Activated T-helper 1 cell treated with anti-CD3 and anti-CD28 coated beads, Interleukin-2, amount 50 U/mL, for 16 hours (primary cell): ENCODE measurements around the gene TACC2.
"Not testable (repeated sequence)": the region's sequence is repeated elsewhere in the genome, so short reads cannot be mapped to it uniquely, and the experiment has no call there.

Experiments
- DNase-seq, 2 donors: peaks; one replicate each; pipeline ENCODE4 v3.0.0-alpha.2; 2020; ENCODE audit warnings: low read depth in 1 of 2, low spot score in 1 of 2

TACC2 gene

GRCh38 chr10:121983852-121984251 is 5.1 kb upstream of the TACC2 start:
- DNase-seq, result no peak

- no peak for DNase-seq
Observed at GRCh38 chr10:121984463-121984862, 4.5 kb upstream of the TACC2 start.

DNA sequence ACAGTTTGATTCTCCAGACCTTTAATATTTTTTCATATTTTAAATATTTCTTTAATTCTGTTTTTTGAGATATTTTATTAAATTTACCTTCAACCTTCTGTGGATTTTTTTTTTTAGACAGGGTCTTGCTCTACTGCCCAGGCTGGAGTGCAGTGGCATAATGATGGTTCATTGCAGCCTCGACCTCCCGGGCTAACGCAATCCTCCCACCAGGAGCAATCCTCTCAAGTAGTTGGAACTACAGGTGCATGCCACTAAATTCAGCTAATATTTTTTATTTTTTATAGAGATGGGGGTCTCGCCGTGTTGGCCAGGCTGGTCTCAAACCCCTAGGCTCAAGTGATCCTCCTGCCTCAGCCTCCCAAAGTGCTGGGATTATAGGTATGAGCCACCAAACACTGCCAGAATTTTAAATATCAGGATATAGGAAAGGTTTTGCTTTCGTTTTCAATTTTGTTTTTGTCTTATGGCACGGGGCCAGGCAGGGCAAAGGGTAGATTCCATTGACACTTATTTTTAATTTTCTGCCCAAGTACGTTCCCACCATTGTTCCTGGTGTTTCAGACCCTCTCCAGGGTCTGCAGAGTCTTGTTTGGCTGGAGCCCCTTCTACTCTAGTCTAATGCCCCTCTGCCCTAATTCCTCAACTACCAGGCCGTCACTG is 1.2 kb downstream of the TACC2 start:
- no peak for DNase-seq

- not testable (repeated sequence) for DNase-seq
Observed at GRCh38 chr10:121991727-121992126, 2.8 kb downstream of the TACC2 start.

- DNase-seq, result no peak
Observed at GRCh38 chr10:121994429-121994941, 5.5 kb downstream of the TACC2 start.

DNA sequence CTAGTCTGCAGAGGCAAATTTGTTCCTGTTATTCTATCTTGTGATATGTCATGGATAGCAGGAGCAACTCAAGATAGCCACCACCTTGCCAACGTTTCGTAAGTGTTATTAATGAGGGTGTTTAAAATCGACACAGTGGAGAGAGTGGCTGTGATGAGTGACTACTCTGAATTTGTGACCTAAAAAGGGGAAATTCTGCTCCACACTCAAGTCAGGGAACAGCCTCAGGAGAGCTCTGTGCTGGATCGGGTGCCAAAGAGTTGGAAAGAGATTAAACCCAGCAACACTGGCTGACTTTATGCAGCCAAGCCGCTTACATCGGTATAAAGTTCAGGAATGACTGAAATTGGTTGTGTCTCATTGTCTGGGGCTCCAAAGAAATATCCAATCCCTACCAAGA is 9.5 kb downstream of the TACC2 start:
- DNase-seq, result no peak

- DNase-seq, result no peak
Observed at GRCh38 chr10:121999301-121999700, 10.3 kb downstream of the TACC2 start.

GRCh38 chr10:122001698-122002097 is 12.7 kb downstream of the TACC2 start:
- DNase-seq, result no peak

DNA sequence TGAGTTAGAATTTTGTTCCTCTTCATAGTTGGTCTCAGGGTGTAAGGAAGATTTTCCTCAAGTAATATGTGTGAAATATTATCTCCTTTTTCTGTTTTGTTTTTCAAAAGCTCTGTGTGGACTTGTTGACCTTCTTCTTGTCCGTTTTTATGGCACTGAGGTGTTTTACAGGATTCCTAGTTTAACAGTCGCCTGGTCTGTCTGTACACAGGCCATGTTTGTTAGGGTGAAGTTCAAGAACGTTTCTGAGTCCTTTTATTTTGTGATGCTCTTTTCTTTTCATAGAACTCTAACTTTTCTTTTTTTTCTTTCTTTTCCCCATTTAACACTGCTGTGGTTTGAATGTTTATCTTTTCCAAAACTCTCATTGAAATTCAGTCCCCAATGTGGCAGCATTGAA is 18.5 kb downstream of the TACC2 start:
- DNase-seq, result no peak

- DNase-seq, result no peak
Observed at GRCh38 chr10:122010405-122011050, 21.6 kb downstream of the TACC2 start.

DNA sequence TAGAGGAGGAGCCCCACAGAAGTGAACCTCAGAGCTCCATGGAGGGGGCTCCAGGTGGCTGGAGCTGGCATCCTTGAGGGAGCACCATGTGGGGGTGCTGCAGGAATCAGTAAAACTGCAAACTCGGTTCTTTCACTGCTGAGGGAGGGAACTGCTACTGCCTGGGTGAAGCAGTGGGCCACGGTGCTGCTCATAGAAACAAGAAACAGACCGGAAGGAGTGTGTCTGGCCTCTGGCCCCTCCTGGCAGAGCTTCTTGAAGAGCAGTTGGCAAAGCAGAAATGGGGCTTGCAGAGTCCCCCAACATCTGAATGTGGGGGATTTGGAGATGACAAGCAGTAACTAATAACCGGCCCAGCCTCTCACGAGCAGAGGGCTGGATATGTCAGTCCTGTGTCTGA is 23.8 kb downstream of the TACC2 start:
- no peak for DNase-seq

DNA sequence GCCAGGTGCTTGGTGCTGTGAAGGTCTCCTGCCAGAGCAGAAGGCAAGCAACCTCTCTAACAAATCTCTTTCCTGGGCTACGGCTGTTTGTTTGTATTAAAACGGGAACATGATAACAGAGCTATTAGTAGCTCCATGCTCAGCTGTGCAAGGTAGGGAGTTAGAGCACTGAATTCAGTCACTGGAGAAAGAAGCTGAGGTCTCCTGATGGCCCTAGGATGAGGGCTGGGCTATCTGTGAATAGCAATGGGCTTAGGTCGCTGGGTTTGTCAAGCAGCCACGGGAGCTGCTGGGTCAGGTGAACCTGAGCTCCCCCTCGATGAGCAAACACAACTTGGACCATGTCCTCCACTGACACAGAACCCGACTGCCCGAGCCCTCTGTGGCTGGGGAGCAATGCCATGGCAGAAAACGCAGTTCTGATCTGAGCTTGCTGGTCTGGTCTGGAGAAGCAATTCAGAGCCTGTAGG is 24.4 kb downstream of the TACC2 start:
- no peak for DNase-seq

DNA sequence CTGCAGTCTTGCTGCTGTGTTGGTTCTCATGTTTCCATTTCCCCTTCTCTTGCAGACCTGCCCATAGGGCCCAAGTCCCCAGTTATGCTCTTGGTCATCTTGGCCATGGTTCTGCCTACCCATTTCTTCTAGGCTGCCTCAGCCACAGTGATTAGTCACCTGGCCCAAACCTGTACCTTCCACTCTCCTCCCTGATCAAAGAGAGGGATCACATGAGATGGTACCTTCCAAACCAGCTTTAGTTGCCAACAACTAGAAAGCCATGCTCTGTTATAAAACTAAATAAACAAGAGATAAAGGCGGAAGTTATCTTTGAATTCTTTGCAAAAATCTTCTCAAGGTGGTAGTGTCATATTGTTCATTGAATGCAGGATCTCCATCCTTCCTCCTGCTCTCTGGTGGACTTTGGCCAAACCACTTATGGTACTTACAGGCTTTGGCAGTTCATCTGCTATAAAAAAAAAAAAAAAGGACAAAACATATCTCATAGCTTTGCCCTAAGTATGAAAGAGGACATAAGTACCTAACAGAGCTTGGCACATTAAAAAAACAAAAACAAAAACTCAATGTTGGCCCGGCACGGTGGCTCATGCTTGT is 25.8 kb downstream of the TACC2 start:
- DNase-seq, result no peak

- not testable (repeated sequence) for DNase-seq
Observed at GRCh38 chr10:122017926-122018325, 29.0 kb downstream of the TACC2 start.

- DNase-seq, result no peak
Observed at GRCh38 chr10:122018491-122018890, 29.5 kb downstream of the TACC2 start.

DNA sequence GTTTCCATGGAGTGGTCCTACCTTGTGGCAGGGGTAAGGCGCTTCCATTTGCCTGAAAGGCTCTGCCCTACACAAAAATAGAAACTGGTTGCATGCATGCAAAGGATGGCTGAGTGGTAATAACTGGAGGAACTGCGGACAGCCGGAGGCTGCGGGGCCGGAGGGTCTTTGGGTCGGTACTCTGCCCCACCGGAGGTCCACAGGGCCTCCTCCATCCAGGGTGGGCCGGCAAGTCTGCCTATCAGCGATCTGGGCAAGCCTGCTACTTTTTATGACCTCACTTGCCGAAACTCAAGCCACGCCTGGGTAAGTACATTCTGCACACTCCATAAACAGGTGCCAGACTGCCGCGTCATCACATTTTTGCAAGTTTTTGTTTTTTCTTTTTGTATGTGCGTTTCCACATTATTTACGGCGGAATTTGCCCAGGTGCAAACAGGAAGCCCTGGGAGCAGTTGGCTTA is 30.0 kb downstream of the TACC2 start:
- no peak for DNase-seq

GRCh38 chr10:122019414-122019975 is 30.5 kb downstream of the TACC2 start:
- no peak for DNase-seq

- DNase-seq, result no peak
Observed at GRCh38 chr10:122020226-122020625, 31.3 kb downstream of the TACC2 start.

- no peak for DNase-seq
Observed at GRCh38 chr10:122021379-122021778, 32.4 kb downstream of the TACC2 start.

- DNase-seq, result no peak
Observed at GRCh38 chr10:122021828-122022227, 32.9 kb downstream of the TACC2 start.

- DNase-seq, result no peak
Observed at GRCh38 chr10:122022276-122022675, 33.3 kb downstream of the TACC2 start.

GRCh38 chr10:122023257-122023656 is 34.3 kb downstream of the TACC2 start:
- not testable (repeated sequence) for DNase-seq
